ENCODE measurements around the gene BORCS6. TPM values are rescaled to one million over a fixed set of nuclear protein-coding genes. Genes with fewer than 3 reads are reported as not detected.

Gene BORCS6
- total and polyA plus RNA-seq, 2 of the 13 experiments (the other 11 are each of a cell fraction or from before 2014, with no cell fraction given): 2.0 to 5.1 TPM

- 0 out of 2 replicates have a peak, but pooled peaks have one; percentile 53 for TF ChIP-seq MXD3 (CRISPR knock-in tag; IDR thresholded peaks at IDR 0.05)
- TF ChIP-seq KLF16 (CRISPR knock-in tag; IDR thresholded peaks at IDR 0.05): no peak
- no peak for TF ChIP-seq MAFK (conservative IDR thresholded peaks at IDR 0.05 in 1 of 2, IDR thresholded peaks at IDR 0.05 in 1 of 2; ENCODE audit: low read length in 2 of 2)
- no peak; the same call in 1 of the 2 replicates for TF ChIP-seq ZNF318 (CRISPR knock-in tag; IDR thresholded peaks at IDR 0.05)
- TF ChIP-seq SMARCE1 (IDR thresholded peaks at IDR 0.05; ENCODE audit: borderline replicate concordance): no peak
- TF ChIP-seq ZNF34 (CRISPR knock-in tag; IDR thresholded peaks at IDR 0.05; ENCODE audit: borderline replicate concordance): no peak
- TF ChIP-seq HNRNPH1 (optimal IDR thresholded peaks at IDR 0.05; ENCODE audit: low read depth, low read length): no peak
- no peak for TF ChIP-seq PRDM10 (CRISPR knock-in tag; IDR thresholded peaks at IDR 0.05; ENCODE audit: low read depth)
- TF ChIP-seq SNRNP70 (IDR thresholded peaks at IDR 0.05; ENCODE audit: low read depth, low read length): no peak
- TF ChIP-seq ZNF589 (CRISPR knock-in tag; conservative IDR thresholded peaks at IDR 0.05): no peak
- no peak for TF ChIP-seq E2F5 (CRISPR knock-in tag; conservative IDR thresholded peaks at IDR 0.05)
- TF ChIP-seq ZNF75D (CRISPR knock-in tag; IDR thresholded peaks at IDR 0.05; ENCODE audit: borderline replicate concordance): no peak
- peak; percentile 86 for TF ChIP-seq ZNF605 (CRISPR knock-in tag; IDR thresholded peaks at IDR 0.05)
- TF ChIP-seq NR2F1 (CRISPR knock-in tag; IDR thresholded peaks at IDR 0.05): peak in 1 of 2 experiments; percentile 59; a peak in 1 of 4 replicates
These were observed 4.2 kb downstream of the BORCS6 start (continued) for GRCh38 chr17:8185582-8186445.

Data from HepG2 (cell line).